Keratinocyte (primary cell): ENCODE measurements around the gene RASD1. TPM values are rescaled to one million over a fixed set of nuclear protein-coding genes. Genes with fewer than 3 reads are reported as not detected.

Experiments used
- DNase-seq: peaks from one replicate; pipeline ENCODE4 v3.0.0-alpha.2; 2011; ENCODE audit warnings: low read depth, missing footprints, low spot score
- FAIRE-seq: peaks from 2 replicates; lab custom pipeline; 2011; peaks lifted over from hg19 to GRCh38; lab: Jason Lieb, UNC
- H2AFZ ChIP-seq: 2 replicates; pipeline ENCODE4 v1.6.0; 2012; ENCODE audit warnings: low read length, control low read depth, inconsistent platforms; ENCODE audit not compliant: control insufficient read depth
- H3K27ac ChIP-seq: 2 replicates; pipeline ENCODE4 v1.5.1; 2011; ENCODE audit warnings: low read length; ENCODE audit not compliant: control insufficient read depth, insufficient read depth
- H3K27me3 ChIP-seq: 3 replicates; pipeline ENCODE4 v1.6.0; 2011; ENCODE audit warnings: low read length; ENCODE audit not compliant: control insufficient read depth, insufficient read depth; ENCODE audit errors: extremely low read depth
- H3K36me3 ChIP-seq, 2 experiments: 2 replicates in 1 of 2; 3 replicates in 1 of 2; pipeline ENCODE4 v1.5.1; 2011; ENCODE audit warnings: low read length in 2 of 2, mild to moderate bottlenecking in 1 of 2; ENCODE audit not compliant: control insufficient read depth in 2 of 2, insufficient read depth in 2 of 2; ENCODE audit errors: extremely low read depth in 1 of 2
- H3K4me1 ChIP-seq: 3 replicates; pipeline ENCODE4 v1.5.1; 2011; ENCODE audit warnings: low read length; ENCODE audit not compliant: control insufficient read depth, insufficient read depth; ENCODE audit errors: extremely low read depth
- H3K4me2 ChIP-seq: 3 replicates; pipeline ENCODE4 v1.6.0; 2011; ENCODE audit warnings: low read depth, low read length; ENCODE audit not compliant: control insufficient read depth, insufficient read depth; ENCODE audit errors: extremely low read depth
- H3K4me3 ChIP-seq, 3 experiments: fragments of 200-600 bp in 1 of 3; sonication (generic) in 1 of 3; 2 replicates in 2 of 3; 3 replicates in 1 of 3; pipeline ENCODE4 v1.5.1; 2011 to 2016; ENCODE audit warnings: low read length in 3 of 3, mild to moderate bottlenecking in 3 of 3, control low read depth in 2 of 3, inconsistent platforms in 1 of 3, low read depth in 1 of 3, mixed read lengths in 1 of 3, mixed run types in 1 of 3, moderate library complexity in 1 of 3; ENCODE audit not compliant: control insufficient read depth in 2 of 3, insufficient read depth in 2 of 3; ENCODE audit errors: extremely low read depth in 1 of 3
- H3K79me2 ChIP-seq: 2 replicates; pipeline ENCODE4 v1.6.0; 2012; ENCODE audit warnings: low read length; ENCODE audit not compliant: control insufficient read depth, insufficient read depth
- H3K9ac ChIP-seq: 3 replicates; pipeline ENCODE4 v1.6.0; 2011; ENCODE audit warnings: low read length; ENCODE audit not compliant: control insufficient read depth, insufficient read depth; ENCODE audit errors: extremely low read depth
- H3K9me1 ChIP-seq: 3 replicates; pipeline ENCODE4 v1.6.0; 2011; ENCODE audit warnings: low read length; ENCODE audit not compliant: control insufficient read depth, insufficient read depth; ENCODE audit errors: extremely low read depth
- H3K9me3 ChIP-seq: 2 replicates; pipeline ENCODE4 v1.5.1; 2012; ENCODE audit warnings: low read depth, low read length; ENCODE audit not compliant: control insufficient read depth
- H4K20me1 ChIP-seq: 3 replicates; pipeline ENCODE4 v1.6.0; 2011; ENCODE audit warnings: low read length; ENCODE audit not compliant: control insufficient read depth, insufficient read depth; ENCODE audit errors: extremely low read depth
- EZH2 ChIP-seq: IDR thresholded peaks from one replicate; pipeline ENCODE4 v1.6.1; 2012; ENCODE audit warnings: inconsistent platforms, mild to moderate bottlenecking, low read length, moderate library complexity
- dilution Hi-C: fragments of 300-500 bp; cut with MboI; formaldehyde crosslinking; loops from one replicate; pipeline ENCODE4 v1.7.0; 2020; ENCODE audit warnings: low sequenced_read_pairs; ENCODE audit not compliant: extremely low pct_ligation_motif_present
- polyA plus RNA-seq, 5 experiments: library from polyadenylated mRNA; depleted of rRNA in 3 of 5; stranded (reverse) in 3 of 5; stranded (forward) in 1 of 5; unstranded in 1 of 5; fragments of >200 nt; gene quantifications; 1 replicate in 1 of 5; 2 replicates in 3 of 5; 3 replicates in 1 of 5; pipeline versions ENCODE4 v1.2.1 to v1.2.3, GENCODE V29; 2011 to 2012; ENCODE audit warnings: missing spikeins in 2 of 5, low read depth in 1 of 5, low replicate concordance in 1 of 5
- TF ChIP-seq, protein P1 (sequence below), 3 experiments: IDR thresholded peaks in 1 of 3; conservative IDR thresholded peaks in 1 of 3; optimal IDR thresholded peaks in 1 of 3; 2 replicates in 2 of 3; 3 replicates in 1 of 3; pipeline versions ENCODE3 to v1.5.1; 2011; ENCODE audit warnings: low read length in 3 of 3, mild to moderate bottlenecking in 3 of 3, moderate library complexity in 2 of 3, control low read depth in 1 of 3, inconsistent platforms in 1 of 3; ENCODE audit not compliant: insufficient read depth in 2 of 3; ENCODE audit errors: extremely low read depth in 1 of 3

The RASD1 gene
- polyA plus RNA-seq, 1 donor (not counting 4 experiments of a cell fraction or from before 2014, with no cell fraction given): 0.20 TPM

DNA sequence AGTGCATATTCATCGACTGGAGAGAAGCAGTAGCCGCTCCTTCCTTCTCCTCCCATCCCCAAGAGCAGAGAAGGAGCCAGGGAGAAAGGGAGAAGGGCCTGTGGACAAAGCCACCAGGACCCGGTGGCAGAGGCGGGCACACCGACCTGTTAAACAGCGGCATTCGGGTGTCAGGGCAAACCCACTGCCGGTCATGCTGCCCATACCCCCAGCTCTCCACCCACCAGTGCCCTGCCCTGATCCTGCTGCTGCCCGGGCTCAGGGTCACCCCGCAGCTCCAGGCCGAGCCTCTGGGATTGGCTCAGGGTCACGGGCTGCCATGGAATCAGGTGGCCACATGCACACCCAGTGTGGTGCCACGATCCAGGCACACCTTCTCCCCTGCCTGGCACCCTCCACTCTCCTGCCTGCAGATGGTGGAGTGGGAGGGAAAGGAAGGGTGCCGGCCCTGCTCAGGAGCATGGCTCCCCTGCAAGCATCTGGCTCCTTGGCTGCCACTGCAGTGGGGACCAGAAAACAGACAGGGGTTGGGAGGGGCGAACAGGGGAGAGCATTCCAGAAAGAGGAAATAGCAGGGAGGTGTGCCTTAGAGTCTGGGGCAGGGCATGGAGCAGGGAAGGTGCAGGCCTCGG lies 18.3 kb upstream of the RASD1 start:
- FAIRE-seq (no peak), DNase-seq (no peak)
- H3K9me1 ChIP-seq: no peaks in the 10 kb centered on the region
- dilution Hi-C loops: no loop called here
- no peak overlapping the region for H3K27ac ChIP-seq
- H3K4me2 ChIP-seq: no peak overlapping the region
- H4K20me1 ChIP-seq: peaks cover 35% of the 10 kb centered on the region
- H2AFZ ChIP-seq: no peak overlapping the region
- H3K4me3 ChIP-seq: no peak overlapping the region
- H3K9ac ChIP-seq: no peak overlapping the region
- peaks cover 10% of the 10 kb centered on the region for H3K4me1 ChIP-seq
- no peaks in the 10 kb centered on the region for H3K79me2 ChIP-seq
- no peaks in the 10 kb centered on the region for H3K9me3 ChIP-seq
- H3K27me3 ChIP-seq: peaks cover 65% of the 10 kb centered on the region
- H3K36me3 ChIP-seq: no peaks in the 10 kb centered on the region
- TF ChIP-seq, protein P1, sequence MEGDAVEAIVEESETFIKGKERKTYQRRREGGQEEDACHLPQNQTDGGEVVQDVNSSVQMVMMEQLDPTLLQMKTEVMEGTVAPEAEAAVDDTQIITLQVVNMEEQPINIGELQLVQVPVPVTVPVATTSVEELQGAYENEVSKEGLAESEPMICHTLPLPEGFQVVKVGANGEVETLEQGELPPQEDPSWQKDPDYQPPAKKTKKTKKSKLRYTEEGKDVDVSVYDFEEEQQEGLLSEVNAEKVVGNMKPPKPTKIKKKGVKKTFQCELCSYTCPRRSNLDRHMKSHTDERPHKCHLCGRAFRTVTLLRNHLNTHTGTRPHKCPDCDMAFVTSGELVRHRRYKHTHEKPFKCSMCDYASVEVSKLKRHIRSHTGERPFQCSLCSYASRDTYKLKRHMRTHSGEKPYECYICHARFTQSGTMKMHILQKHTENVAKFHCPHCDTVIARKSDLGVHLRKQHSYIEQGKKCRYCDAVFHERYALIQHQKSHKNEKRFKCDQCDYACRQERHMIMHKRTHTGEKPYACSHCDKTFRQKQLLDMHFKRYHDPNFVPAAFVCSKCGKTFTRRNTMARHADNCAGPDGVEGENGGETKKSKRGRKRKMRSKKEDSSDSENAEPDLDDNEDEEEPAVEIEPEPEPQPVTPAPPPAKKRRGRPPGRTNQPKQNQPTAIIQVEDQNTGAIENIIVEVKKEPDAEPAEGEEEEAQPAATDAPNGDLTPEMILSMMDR (optimal IDR thresholded peaks at IDR 0.05 in 1 of 3, IDR thresholded peaks at IDR 0.05 in 1 of 3, conservative IDR thresholded peaks at IDR 0.05 in 1 of 3; ENCODE audit: extremely low read depth in 1 of 3, insufficient read depth in 2 of 3, low read length in 3 of 3): no peak
- TF ChIP-seq EZH2: no peak

GRCh38 chr17:17513626-17514025 lies 17.4 kb upstream of the RASD1 start:
- no peak for FAIRE-seq
- Histone ChIP-seq H2AFZ (no peak overlapping the region), H3K27me3 (peaks cover 64% of the 10 kb centered on the region)

More at GRCh38 chr17:17513626-17514025, 17.4 kb upstream of the RASD1 start:
- H3K79me2 ChIP-seq: no peaks in the 10 kb centered on the region
- H3K9me3 ChIP-seq: no peaks in the 10 kb centered on the region
- H3K4me2 ChIP-seq: no peak overlapping the region
- H3K36me3 ChIP-seq: no peaks in the 10 kb centered on the region
- no peak for TF ChIP-seq EZH2
- TF ChIP-seq, protein P1 (optimal IDR thresholded peaks at IDR 0.05 in 1 of 3, IDR thresholded peaks at IDR 0.05 in 1 of 3, conservative IDR thresholded peaks at IDR 0.05 in 1 of 3; ENCODE audit: extremely low read depth in 1 of 3, insufficient read depth in 2 of 3, low read length in 3 of 3): no peak
- H3K27ac ChIP-seq: no peak overlapping the region
- no peak for DNase-seq
- peaks cover 38% of the 10 kb centered on the region for H4K20me1 ChIP-seq
- H3K4me3 ChIP-seq: no peak overlapping the region
- dilution Hi-C loops: no loop called here
- no peaks in the 10 kb centered on the region for H3K9me1 ChIP-seq
- no peak overlapping the region for H3K9ac ChIP-seq
- H3K4me1 ChIP-seq: peaks cover 10% of the 10 kb centered on the region
